GM21723 (cell line): ENCODE data around the gene TOP1.

Experiments used
- ATAC-seq: cut with Tn5 transposase; IDR thresholded peaks from one replicate; pipeline ENCODE4 v1.9.1; 2021; ENCODE audit warnings: mild to moderate bottlenecking, moderate library complexity; ENCODE audit not compliant: unreplicated experiment

The TOP1 gene

GRCh38 chr20:41055679-41056078, 27.1 kb downstream of the TOP1 start:
- ATAC-seq: no peak

GRCh38 chr20:41057999-41058673, 29.5 kb downstream of the TOP1 start:
- no peak for ATAC-seq

GRCh38 chr20:41058674-41059635, 30.3 kb downstream of the TOP1 start:
- no peak for ATAC-seq

GRCh38 chr20:41061155-41061554, 32.5 kb downstream of the TOP1 start:
- ATAC-seq: no peak

- ATAC-seq: no peak
Observed at GRCh38 chr20:41063442-41063841, 34.8 kb downstream of the TOP1 start.

- ATAC-seq: peak; percentile 87
Observed at GRCh38 chr20:41064377-41064776, 35.8 kb downstream of the TOP1 start.

- no peak for ATAC-seq
Observed at GRCh38 chr20:41065716-41066115, 37.1 kb downstream of the TOP1 start.

GRCh38 chr20:41068806-41069205, 40.2 kb downstream of the TOP1 start:
- ATAC-seq: no peak

- no peak for ATAC-seq
Observed at GRCh38 chr20:41072190-41072863, 43.7 kb downstream of the TOP1 start.

- ATAC-seq: no peak
Observed at GRCh38 chr20:41072915-41073314, 44.3 kb downstream of the TOP1 start.

GRCh38 chr20:41074441-41074840, 45.8 kb downstream of the TOP1 start:
- ATAC-seq: no peak

GRCh38 chr20:41076776-41077175, 48.2 kb downstream of the TOP1 start:
- no peak for ATAC-seq

- ATAC-seq: no peak
Observed at GRCh38 chr20:41078329-41078728, 49.7 kb downstream of the TOP1 start.

- ATAC-seq: no peak
Observed at GRCh38 chr20:41079066-41079465, 50.4 kb downstream of the TOP1 start.

GRCh38 chr20:41080866-41081265, 52.2 kb downstream of the TOP1 start:
- no peak for ATAC-seq

GRCh38 chr20:41081276-41081814, 52.7 kb downstream of the TOP1 start:
- no peak for ATAC-seq

- ATAC-seq: no peak
Observed at GRCh38 chr20:41082306-41082705, 53.7 kb downstream of the TOP1 start.

GRCh38 chr20:41085606-41086005, 57.0 kb downstream of the TOP1 start:
- no peak for ATAC-seq

- no peak for ATAC-seq
Observed at GRCh38 chr20:41086402-41087324, 58.0 kb downstream of the TOP1 start.

- no peak for ATAC-seq
Observed at GRCh38 chr20:41087325-41087685, 58.7 kb downstream of the TOP1 start.
